H1 (cell line): ENCODE results near the gene NARS2. TPM values are rescaled to one million over a fixed set of nuclear protein-coding genes. Genes with fewer than 3 reads are reported as not detected.

Experiments
- EGR1 ChIP-seq: IDR thresholded peaks from 2 replicates; pipeline ENCODE4 v1.6.1; 2011; ENCODE audit warnings: low read depth, low read length, borderline replicate concordance
- NANOG ChIP-seq: IDR thresholded peaks from 2 replicates; pipeline ENCODE4 v1.6.1; 2011; ENCODE audit warnings: low read length, low read depth, mild to moderate bottlenecking, inconsistent platforms; ENCODE audit not compliant: insufficient read depth, poor library complexity, severe bottlenecking
- polyA plus RNA-seq, 7 experiments: library from polyadenylated mRNA; depleted of rRNA in 3 of 7; stranded (reverse) in 5 of 7; unstranded in 2 of 7; fragments of >200 nt in 5 of 7; fragments of 200-250 nt in 2 of 7; gene quantifications; 1 replicate in 5 of 7; 2 replicates in 1 of 7; 4 replicates in 1 of 7; pipeline versions ENCODE4 v1.2.1 to v1.2.3, GENCODE V29; 2011 to 2013; ENCODE audit warnings: missing spikeins in 2 of 7, mixed read lengths in 2 of 7
- total RNA-seq: library from RNA; stranded (reverse); fragmentation: NEBNext Ultra II Directional; extraction: Animal tissue kit (Norgen Biotek cat#: 25700); gene quantifications from 2 replicates; pipeline ENCODE4 v1.2.1, GENCODE V29; 2021

Gene NARS2
- total and polyA plus RNA-seq, 2 of the 8 experiments (the other 6 are each of a cell fraction or from before 2014, with no cell fraction given): 26.2 to 51.6 TPM

DNA sequence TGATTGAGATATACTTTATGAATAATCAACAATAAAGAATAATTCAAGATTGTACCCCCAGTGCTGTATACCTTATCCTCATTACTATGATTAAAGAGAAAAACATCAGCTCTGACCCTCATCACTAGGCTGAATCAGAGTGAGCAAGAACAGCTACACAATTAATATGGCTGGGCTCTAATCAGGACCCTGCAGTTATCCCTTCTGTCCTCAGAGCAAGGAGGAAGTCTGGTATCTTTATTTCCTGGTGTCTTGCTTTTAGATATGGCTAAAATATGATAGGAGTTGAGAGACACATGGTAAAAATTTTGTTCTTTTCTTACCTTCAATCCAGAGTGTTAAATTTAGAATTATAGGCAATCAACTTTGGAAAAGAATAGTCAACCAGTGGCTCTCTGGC is 128.5 kb downstream of the NARS2 start (continued):
- TF ChIP-seq EGR1 (no peak), NANOG (no peak)
